AG09309 (cell line): ENCODE results near the gene INO80E.
"Not testable (repeated sequence)": the region's sequence is repeated elsewhere in the genome, so short reads cannot be mapped to it uniquely, and the experiment has no call there.

ENCODE experiments used
- DNase-seq: peaks from one replicate; pipeline ENCODE4 v3.0.0-alpha.2; 2010; ENCODE audit warnings: low read depth
- H3K4me3 ChIP-seq: 2 replicates; pipeline ENCODE4 v1.5.1; 2011; ENCODE audit warnings: mild to moderate bottlenecking, low read depth, low read length, moderate library complexity; ENCODE audit not compliant: control insufficient read depth
- CTCF ChIP-seq: IDR thresholded peaks from 2 replicates; pipeline ENCODE4 v1.5.1; 2011; ENCODE audit warnings: mild to moderate bottlenecking, low read depth, low read length, inconsistent platforms; ENCODE audit not compliant: insufficient read depth, control insufficient read depth; ENCODE audit errors: missing control alignments

INO80E gene

GRCh38 chr16:29995911-29996765 is at the start of gene INO80E:
Gene INO80E, plus strand, starts transcription at chr16:29996241. Its CDS starts 70 bp downstream, at chr16:29996311.
- peak within 1 kb of the TSS; percentile 98 for H3K4me3 ChIP-seq
- DNase-seq = peak; percentile 62
- TF ChIP-seq CTCF = no peak

GRCh38 chr16:29947897-29948296 is 48.1 kb upstream of the INO80E start:
- no peak overlapping the region for H3K4me3 ChIP-seq
- TF ChIP-seq CTCF = no peak
- DNase-seq = no peak

- no peak for DNase-seq
- TF ChIP-seq CTCF = no peak
- no peak overlapping the region for H3K4me3 ChIP-seq
Observed at GRCh38 chr16:29950806-29951461, 45.1 kb upstream of the INO80E start.

- DNase-seq = no peak
- H3K4me3 ChIP-seq = no peak overlapping the region
- TF ChIP-seq CTCF = no peak
Observed at GRCh38 chr16:29951625-29952365, 44.2 kb upstream of the INO80E start.

GRCh38 chr16:29958756-29959155 is 37.3 kb upstream of the INO80E start:
- TF ChIP-seq CTCF = no peak
- DNase-seq = no peak
- H3K4me3 ChIP-seq = no peak overlapping the region

GRCh38 chr16:29959293-29959692 is 36.7 kb upstream of the INO80E start:
- no peak for TF ChIP-seq CTCF
- DNase-seq = no peak
- no peak overlapping the region for H3K4me3 ChIP-seq

- H3K4me3 ChIP-seq, DNase-seq: not testable (repeated sequence)
Observed at GRCh38 chr16:29959821-29960220, 36.2 kb upstream of the INO80E start.
